Endothelial cell (in vitro differentiated cells): ENCODE measurements around the gene MAP2K5. TPM values are rescaled to one million over a fixed set of nuclear protein-coding genes. Genes with fewer than 3 reads are reported as not detected.
A peak's percentile ranks its signal among the peaks of the same experiment; 100 is the strongest.

Experiments
- DNase-seq: peaks from one replicate; pipeline ENCODE4 v3.0.0; 2021; ENCODE audit warnings: low spot score
- H3K27ac Mint-ChIP-seq: one replicate; pipeline ENCODE4 v1.8.0; 2021; ENCODE audit warnings: mixed read lengths, inconsistent platforms; ENCODE audit not compliant: unreplicated experiment
- H3K27me3 Mint-ChIP-seq: one replicate; pipeline ENCODE4 v1.8.0; 2021; ENCODE audit warnings: mild to moderate bottlenecking, moderate library complexity, mixed read lengths, inconsistent platforms; ENCODE audit not compliant: unreplicated experiment
- H3K36me3 Mint-ChIP-seq: one replicate; pipeline ENCODE4 v1.8.0; 2021; ENCODE audit warnings: mild to moderate bottlenecking, low read depth, mixed read lengths, inconsistent platforms; ENCODE audit not compliant: unreplicated experiment
- H3K4me1 Mint-ChIP-seq: one replicate; pipeline ENCODE4 v1.8.0; 2021; ENCODE audit warnings: mild to moderate bottlenecking, mixed read lengths, inconsistent platforms; ENCODE audit not compliant: unreplicated experiment
- H3K4me3 Mint-ChIP-seq: one replicate; pipeline ENCODE4 v1.8.0; 2021; ENCODE audit warnings: mild to moderate bottlenecking, mixed read lengths, inconsistent platforms; ENCODE audit not compliant: unreplicated experiment
- H3K9me3 Mint-ChIP-seq: one replicate; pipeline ENCODE4 v1.8.0; 2021; ENCODE audit warnings: mixed read lengths, inconsistent platforms; ENCODE audit not compliant: unreplicated experiment
- CTCF ChIP-seq: fragments of 200-600 bp; sonication (generic); IDR thresholded peaks from one replicate; pipeline ENCODE4 v1.5.0; 2021; ENCODE audit warnings: antibody characterized with exemption; ENCODE audit not compliant: unreplicated experiment
- total RNA-seq: library from RNA; stranded (reverse); fragmentation: NEBNext Ultra II Directional; extraction: Animal tissue kit (Norgen Biotek cat#: 25700); gene quantifications from one replicate; pipeline ENCODE4 v1.2.1, GENCODE V29; 2021; ENCODE audit not compliant: unreplicated experiment

The MAP2K5 gene
- total RNA-seq, 1 donor from 2014 or later = 22.2 TPM

DNA sequence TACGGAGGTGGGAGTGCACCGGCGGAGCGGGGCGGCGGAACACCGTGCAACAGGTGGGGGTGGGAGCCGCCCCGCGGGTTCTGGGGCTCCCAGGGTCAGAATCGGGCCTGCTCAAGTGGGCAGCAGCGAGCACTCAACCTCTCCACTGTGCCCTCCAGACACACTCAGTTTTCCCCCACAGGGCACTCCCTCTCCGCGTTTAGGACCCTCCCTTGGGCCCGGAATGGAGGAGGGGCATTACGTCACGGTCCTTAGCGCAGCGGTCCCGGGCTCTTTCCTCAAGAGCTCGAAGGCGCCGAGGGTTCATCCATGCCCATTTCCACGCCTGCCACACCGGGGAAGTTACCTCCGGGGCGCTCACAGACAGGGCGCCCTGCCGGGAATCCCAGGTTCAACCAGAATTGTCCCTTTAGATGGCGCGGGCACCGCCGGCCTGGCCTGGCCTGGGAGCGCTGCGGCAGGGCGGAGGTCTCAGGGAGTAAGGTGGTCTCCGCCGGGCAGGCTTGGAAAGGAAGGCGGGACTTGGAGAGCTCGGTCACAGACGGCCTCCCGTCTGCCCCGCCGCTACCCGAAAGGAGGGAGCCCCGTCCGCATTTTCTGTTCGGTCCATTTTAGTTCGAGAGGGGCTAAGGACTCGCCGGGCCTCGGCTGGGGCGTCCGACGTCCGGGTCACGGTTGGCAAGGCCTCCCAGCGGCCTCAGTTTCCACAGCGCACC lies 292.2 kb downstream of the MAP2K5 start:
- Mint-ChIP-seq H3K36me3 (no peaks in the 10 kb centered on the region), H3K27me3 (peaks cover 19% of the 10 kb centered on the region), H3K4me3 (peak overlapping the region; percentile 59), H3K27ac (no peak overlapping the region), H3K4me1 (peaks cover 39% of the 10 kb centered on the region), H3K9me3 (no peaks in the 10 kb centered on the region)
- TF ChIP-seq CTCF = no peak
- no peak for DNase-seq

DNA sequence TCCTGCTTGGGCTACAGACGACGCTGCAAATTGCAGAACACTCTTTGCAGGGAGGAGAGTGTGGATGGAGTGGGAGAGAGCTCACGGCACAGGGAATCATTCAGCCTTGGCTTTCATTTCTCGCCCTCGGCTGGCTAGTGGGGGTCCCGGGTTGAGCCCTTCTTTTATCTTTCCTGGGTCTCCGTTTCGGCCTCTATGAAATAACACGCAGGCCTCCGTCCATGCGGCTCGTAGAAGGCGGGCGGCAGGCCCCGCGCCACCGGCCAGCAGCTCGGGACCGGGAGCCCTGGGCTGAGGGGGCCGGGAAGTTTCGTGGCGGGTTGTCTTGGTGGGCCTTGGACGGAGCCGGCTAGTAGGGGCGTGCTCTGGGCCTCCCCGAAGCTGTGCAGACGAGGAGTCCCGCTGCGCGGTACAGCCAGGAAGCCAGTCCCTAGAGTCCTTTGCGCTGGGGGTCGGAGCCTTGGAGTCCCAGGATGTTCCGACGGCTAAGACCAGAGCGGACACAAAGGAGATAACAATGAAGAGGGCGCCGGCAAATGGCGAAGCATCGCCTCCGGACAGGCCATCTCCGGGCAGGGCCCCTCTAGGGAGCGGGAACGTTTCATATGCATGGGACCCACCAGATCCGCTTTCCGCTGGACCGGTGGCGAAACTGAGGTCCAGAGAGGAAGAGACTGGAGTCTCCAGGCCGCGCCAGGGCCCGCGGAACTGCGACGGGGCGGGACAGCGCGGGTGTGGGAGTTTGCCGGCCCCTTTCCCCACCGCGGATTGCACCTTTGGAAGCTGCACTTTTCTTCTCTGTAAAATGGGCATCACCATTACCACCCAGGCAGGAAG lies 293.0 kb downstream of the MAP2K5 start:
- H3K27me3 Mint-ChIP-seq = peaks cover 22% of the 10 kb centered on the region
- no peak for TF ChIP-seq CTCF
- peaks cover 35% of the 10 kb centered on the region for H3K4me1 Mint-ChIP-seq
- H3K4me3 Mint-ChIP-seq = peak overlapping the region; percentile 59
- no peaks in the 10 kb centered on the region for H3K9me3 Mint-ChIP-seq
- H3K27ac Mint-ChIP-seq = no peak overlapping the region
- DNase-seq = no peak
- H3K36me3 Mint-ChIP-seq = no peaks in the 10 kb centered on the region

DNA sequence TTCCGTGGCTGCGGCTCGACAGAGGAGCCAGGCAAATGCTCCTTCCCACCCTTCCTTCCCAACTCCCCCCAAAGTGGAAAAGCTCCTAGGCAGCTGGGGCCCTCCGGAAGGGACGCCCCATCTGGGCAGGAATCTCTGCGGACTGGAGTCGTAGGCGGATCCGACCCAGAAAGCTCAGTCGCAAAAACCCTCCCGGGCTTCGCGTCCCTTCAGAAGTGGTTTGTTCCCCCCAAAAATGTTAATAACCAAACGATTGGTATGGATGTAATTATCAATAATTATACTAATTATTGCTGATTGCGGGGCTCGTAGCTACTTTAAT lies 293.6 kb downstream of the MAP2K5 start:
- Mint-ChIP-seq H3K4me1 (peaks cover 32% of the 10 kb centered on the region), H3K36me3 (no peaks in the 10 kb centered on the region), H3K9me3 (no peaks in the 10 kb centered on the region), H3K4me3 (peak overlapping the region; percentile 42), H3K27me3 (peaks cover 19% of the 10 kb centered on the region), H3K27ac (no peak overlapping the region)
- no peak for DNase-seq
- no peak for TF ChIP-seq CTCF

GRCh38 chr15:67836477-67836876 lies 294.0 kb downstream of the MAP2K5 start:
- H3K36me3 Mint-ChIP-seq = no peaks in the 10 kb centered on the region
- peak overlapping the region; percentile 42 for H3K4me3 Mint-ChIP-seq
- peak; percentile 62 for DNase-seq
- H3K9me3 Mint-ChIP-seq = no peaks in the 10 kb centered on the region
- TF ChIP-seq CTCF = peak; percentile 96
- H3K27ac Mint-ChIP-seq = no peak overlapping the region
- H3K27me3 Mint-ChIP-seq = peaks cover 19% of the 10 kb centered on the region
- H3K4me1 Mint-ChIP-seq = peaks cover 30% of the 10 kb centered on the region

GRCh38 chr15:67836955-67837354 lies 294.5 kb downstream of the MAP2K5 start:
- DNase-seq = no peak
- no peak for TF ChIP-seq CTCF
- H3K9me3 Mint-ChIP-seq = no peaks in the 10 kb centered on the region
- H3K36me3 Mint-ChIP-seq = no peaks in the 10 kb centered on the region
- peaks cover 28% of the 10 kb centered on the region for H3K4me1 Mint-ChIP-seq
- no peak overlapping the region for H3K27ac Mint-ChIP-seq
- no peak overlapping the region for H3K4me3 Mint-ChIP-seq
- H3K27me3 Mint-ChIP-seq = peaks cover 19% of the 10 kb centered on the region
